Ecto neural progenitor cell (in vitro differentiated cells): ENCODE measurements around the gene RAB4B.
"Not testable (repeated sequence)": the region's sequence is repeated elsewhere in the genome, so short reads cannot be mapped to it uniquely, and the experiment has no call there.

Source experiments
- DNase-seq: peaks from one replicate; pipeline ENCODE4 v3.0.0-alpha.2; 2018; ENCODE audit warnings: low spot score

Gene RAB4B

GRCh38 chr19:40803857-40804782 lies 26.1 kb downstream of the RAB4B start:
- DNase-seq = no peak

DNA sequence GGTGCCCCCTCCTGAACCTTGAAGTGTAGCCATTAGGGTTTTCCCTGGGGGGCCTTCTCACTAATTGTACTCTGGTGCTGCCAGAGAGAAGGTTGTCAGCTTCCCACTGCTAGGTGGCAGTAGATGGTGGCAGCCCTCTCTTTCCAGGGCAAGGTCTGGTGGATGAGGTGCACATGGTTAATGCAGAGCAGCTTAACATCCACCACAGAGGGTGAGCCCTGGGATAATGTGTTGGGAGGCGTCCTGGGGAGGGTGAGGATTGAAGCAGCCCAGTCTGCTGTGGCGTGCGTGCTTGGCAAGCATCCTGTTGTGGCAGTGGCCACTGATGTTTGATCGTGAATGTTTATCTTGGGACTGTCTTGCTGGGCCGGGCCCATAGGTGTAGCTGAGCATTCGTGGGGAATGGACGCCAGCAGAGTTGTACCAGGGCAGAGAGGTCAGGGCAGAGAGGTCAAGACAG lies 26.8 kb downstream of the RAB4B start:
- DNase-seq = no peak

GRCh38 chr19:40805258-40805868 lies 27.3 kb downstream of the RAB4B start:
- DNase-seq = no peak

DNA sequence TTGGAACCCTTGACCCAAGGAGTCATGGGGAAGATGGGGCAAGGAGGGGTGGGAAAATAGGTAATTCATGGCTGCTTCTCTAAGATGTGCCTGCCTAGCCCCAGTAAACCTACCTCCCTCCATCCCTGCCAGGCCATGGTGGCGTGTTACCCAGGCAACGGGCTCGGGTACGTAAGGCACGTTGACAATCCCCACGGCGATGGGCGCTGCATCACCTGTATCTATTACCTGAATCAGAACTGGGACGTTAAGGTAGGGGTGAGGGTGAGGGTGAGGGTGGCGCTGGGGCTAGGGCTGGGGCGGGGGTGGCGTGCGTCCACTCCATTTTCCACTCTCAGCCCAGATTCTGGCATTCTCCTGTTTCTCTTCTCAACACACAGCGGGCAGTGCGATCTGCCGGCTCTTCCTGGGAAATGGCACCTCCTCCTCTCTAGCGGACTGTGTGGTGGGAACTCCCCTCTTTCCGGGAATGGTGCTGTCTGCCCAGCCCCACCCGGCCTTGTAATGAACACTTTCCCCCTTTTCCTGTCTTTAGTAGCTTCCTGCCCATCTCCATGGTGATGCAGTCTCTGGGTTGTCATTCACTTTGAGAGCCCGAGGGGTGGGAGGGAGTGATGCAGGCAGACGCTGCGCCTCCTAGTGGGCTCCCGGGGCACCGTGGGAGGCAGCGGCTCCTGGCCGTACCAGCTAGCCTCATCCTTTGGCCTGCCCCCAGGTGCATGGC lies 28.5 kb downstream of the RAB4B start:
- peak; percentile 95 for DNase-seq

DNA sequence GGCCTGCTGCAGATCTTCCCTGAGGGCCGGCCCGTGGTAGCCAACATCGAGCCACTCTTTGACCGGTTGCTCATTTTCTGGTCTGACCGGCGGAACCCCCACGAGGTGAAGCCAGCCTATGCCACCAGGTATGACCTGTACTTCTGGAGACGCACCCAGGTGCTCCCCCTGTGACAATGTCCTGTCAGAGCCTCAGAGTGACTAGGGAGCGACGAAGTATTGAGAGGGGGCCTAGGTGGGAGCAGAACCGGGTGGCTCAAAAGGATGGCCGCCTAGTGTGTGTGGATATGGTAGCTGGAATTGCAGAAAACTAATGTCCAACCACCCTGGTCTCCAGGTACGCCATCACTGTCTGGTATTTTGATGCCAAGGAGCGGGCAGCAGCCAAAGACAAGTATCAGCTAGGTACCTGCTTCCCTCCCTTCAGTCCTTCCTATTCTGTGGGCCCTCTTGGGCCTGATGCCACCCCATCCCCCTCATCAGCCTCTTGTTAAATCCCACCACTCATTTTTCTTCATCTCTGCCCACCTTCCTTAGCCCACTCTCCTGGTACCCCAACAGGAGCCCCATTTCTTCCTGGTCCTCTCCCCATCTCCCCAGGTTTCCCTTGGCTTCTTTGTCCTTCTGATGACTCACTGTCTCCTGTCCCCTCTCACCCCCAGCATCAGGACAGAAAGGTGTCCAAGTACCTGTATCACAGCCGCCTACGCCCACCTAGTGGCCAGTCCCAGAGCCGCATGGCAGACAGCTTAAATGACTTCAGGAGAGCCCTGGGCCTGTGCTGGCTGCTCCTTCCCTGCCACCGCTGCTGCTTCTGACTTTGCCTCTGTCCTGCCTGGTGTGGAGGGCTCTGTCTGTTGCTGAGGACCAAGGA lies 29.3 kb downstream of the RAB4B start:
- DNase-seq = peak; percentile 56

GRCh38 chr19:40808021-40808325 lies 29.9 kb downstream of the RAB4B start:
- no peak for DNase-seq

DNA sequence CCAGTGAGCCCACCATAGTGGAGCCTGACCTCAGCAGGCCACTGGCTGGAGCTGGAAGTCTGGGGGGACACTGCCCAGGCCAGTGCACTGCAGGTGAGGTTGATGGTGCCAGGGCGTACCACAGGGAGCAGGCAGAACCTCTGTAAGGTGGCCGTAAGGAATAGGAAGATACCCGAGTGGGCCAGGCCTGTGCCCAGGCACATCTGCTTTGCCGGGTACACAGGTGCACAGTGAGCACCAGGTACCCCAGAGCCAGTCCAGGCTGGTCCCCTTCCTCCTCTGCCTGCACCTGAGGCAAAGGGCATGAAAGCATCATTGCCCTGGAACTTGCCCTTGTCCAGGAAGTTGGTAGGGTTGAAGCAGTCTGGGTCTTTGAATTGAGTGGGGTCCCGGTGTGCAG lies 30.4 kb downstream of the RAB4B start:
- DNase-seq = no peak

GRCh38 chr19:40809358-40810086 lies 31.5 kb downstream of the RAB4B start:
- DNase-seq = no peak

DNA sequence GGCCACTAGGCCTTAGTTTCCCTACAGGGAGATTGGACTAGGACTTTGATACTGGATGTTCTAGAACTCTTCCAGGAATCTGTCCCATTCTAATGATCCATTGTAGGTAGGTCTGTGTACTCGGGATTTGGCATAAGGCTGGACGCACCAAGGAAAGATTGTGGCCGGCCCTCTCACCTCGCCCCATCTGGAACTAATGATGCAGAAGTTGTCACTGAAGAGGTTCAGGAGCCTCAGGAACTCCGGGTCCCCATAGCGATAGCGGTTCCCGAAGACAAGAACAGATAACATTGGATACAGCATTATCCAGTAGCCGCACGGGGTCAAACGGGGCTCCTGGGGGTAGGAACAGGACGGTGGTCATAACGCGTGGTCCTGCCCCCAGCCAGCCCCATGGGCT lies 32.1 kb downstream of the RAB4B start:
- DNase-seq = no peak

- peak; percentile 91 for DNase-seq
Observed at GRCh38 chr19:40810649-40811408, 32.8 kb downstream of the RAB4B start.

GRCh38 chr19:40811478-40812341 lies 33.7 kb downstream of the RAB4B start:
- peak; percentile 66 for DNase-seq

- not testable (repeated sequence) for DNase-seq
Observed at GRCh38 chr19:40812571-40812970, 34.5 kb downstream of the RAB4B start.

DNA sequence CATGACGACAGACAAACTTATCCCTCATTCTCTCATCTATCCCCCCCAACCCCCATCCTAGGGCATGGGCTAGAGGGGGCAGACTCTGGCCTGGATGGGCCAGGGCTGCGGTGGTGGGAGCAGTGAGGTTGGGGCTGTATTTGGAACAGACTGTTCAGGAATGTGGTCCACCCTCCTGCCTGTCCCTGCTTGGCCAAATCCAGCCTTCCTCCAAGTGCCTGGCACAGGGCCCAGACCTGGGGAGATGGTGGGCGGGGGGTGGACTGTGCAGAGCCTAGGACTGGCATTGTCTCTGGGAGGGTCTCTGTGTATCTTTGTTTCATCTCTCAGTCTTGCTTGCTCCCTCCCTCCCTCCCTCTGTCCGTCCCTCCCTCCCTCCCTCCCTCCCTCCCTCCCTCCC lies 35.1 kb downstream of the RAB4B start:
- DNase-seq = no peak

- DNase-seq = no peak
Observed at GRCh38 chr19:40815223-40815622, 37.2 kb downstream of the RAB4B start.

DNA sequence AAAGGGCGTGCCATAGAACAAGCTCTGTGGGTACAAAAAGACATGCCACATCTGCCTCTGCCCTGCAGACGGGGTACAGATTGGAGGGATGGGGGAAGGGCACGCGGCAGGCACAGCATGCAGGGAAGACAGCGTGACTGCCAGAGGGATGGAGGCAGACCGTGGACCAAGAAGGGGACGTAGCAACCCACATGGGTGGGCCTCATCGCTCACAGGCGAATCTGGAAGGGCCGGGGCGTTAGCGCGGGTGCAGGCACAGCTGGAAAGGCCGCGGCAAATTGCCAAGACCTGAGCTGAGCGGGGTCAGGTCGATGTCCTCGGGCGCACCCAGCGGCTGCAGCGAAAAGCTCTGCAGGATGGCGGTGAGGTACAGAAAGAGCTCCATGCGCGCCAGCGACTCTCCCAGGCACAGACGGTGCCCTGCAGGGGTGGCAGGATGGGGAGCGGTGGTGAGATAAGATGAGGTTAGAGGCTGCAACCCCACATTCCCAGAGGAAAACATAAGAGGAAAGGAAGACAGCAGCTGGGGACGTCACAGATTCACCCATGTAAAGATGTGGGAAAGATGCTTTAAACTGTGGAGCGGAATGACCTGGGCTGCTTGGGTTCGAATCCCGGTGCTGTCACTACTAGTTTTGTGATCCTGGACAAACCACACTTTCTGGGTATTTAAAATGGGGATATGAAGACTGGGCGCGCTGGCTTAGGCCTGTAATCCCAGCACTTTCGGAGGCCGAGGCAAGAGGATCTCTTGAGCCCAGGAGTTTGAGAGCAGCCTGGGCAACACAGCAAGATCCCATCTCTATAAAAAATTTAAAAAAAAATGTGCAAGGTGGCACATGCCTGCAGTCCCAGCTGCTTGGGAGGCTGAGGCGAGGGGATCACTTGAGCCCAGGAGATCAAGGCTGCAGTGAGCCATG lies 40.7 kb downstream of the RAB4B start:
- DNase-seq = peak; percentile 76

- not testable (repeated sequence) for DNase-seq
Observed at GRCh38 chr19:40819479-40820234, 41.6 kb downstream of the RAB4B start.

DNA sequence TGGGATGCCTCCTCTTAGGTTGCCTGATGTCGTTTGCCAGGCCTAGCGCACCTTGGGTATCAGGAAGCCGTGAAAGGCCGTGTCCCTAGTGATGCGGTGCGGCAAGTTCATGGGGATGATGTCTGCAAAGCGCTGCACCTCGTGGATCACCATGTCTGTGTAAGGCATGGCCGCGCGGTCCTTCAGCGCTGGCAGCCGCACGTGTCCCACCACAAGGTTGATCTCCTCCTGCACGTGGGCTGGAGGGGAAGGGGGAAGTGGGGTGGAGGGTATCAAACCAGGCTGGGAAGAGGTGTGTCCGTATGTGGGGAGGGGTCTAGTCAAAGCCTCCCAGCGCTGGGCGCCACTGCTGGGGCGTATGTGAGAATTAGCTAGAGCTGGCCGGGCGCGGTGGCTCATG lies 44.1 kb downstream of the RAB4B start:
- no peak for DNase-seq
